Activated CD4-positive, CD25-positive, alpha-beta regulatory T cell treated with anti-CD3 and anti-CD28 coated beads, Interleukin-2, amount 50 U/mL, for 72 hours (primary cell): ENCODE data around the gene CROCC2.

Experiments
- DNase-seq: peaks from one replicate; pipeline ENCODE4 v3.0.0; 2021

Gene CROCC2

DNA sequence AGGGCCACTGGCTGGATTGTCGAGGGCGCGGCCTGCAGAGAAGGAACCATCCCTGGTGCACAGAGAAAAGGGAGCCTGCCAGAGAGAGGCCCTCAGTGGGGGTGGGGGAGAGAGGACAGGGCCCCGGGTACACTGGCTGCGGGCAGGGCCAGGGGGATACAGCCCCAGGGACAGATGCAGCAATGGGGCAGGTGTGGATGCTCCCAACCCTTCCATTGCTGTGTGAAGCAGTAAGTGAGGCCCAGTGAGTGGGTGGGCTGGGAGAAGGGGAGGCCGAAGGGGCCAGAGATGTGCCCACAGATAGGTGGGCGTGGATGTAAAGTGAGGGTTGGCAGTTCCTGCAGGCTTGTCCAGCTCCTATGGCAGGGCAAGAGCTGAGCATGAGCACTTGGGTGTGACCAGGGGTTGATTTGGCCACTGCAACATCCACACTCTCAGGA lies 30.1 kb upstream of the CROCC2 start:
- no peak for DNase-seq

DNA sequence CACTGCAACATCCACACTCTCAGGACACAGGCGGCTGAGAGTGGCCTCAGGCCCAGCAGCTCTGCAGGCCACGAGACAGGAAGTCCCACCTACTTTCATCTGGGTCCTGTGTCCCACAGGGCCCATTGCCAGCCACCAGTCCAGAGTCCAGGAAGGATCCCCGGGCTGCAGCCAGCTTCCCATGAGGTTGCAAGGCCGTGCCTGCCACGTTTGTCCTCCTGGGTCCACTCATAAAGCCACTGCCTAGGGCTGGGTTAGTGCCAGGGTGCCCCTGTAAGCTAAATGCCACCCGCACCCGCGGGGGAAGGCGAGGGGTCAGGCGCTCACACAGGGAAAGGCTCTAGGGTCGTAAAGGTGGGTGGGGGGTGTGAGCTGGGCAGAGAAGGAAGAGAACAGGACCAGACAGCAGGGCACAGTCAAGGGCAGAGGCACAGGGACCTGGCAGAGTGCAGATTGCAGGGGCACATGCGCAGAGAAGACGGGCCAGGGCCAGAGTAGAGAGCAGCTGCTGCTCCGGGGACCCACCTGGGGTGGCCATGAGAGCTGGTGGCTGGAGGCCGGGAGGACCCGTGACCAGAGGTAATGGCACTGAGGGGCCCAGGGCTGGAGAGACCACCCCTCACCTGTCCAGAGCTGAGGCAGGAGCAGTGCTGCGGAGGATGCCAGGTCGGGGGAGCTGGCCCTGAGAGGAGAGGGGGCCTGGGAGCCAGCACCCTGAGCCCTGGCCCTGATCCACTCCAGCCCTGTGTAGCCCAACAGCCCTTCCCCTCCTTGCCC lies 29.5 kb upstream of the CROCC2 start:
- no peak for DNase-seq

DNA sequence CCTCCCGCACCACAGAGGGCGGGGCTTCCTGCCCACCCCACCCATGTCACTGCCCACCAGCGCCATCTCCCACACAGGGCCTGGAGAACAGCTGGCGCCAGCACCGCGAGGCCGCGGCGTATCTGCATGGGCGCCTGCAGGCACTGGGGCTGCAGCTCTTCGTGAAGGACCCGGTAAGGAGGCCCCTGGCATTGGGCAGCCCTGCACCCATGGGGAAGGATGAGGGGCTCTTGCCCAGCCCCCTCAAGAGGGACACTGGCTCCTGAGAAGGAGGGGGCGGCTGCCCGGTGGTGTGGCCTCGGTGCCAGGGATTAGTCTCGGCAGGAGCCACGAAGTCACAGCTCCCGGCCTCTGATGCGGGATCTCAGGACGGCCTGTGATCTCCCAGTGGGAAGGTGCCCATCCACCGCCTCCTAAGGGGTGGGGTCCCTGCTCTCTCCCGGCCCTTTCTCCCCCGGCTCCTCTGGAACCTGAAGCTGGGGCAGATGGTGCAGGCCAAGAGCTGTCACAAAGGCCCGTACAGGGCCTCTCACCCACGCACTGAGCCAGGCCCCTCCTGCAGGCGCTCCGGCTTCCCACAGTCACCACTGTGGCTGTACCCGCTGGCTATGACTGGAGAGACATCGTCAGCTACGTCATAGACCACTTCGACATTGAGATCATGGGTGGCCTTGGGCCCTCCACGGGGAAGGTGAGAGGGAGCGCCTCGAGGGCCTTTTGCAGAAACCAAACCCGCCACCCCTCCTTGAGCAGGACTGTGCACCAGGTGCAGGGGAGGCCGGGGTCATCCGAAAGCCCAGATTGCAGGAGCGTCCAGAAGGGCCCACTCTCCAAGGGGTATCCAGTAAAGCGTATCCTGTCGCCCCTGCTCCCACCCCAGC lies 28.4 kb upstream of the CROCC2 start:
- DNase-seq, result no peak

DNA sequence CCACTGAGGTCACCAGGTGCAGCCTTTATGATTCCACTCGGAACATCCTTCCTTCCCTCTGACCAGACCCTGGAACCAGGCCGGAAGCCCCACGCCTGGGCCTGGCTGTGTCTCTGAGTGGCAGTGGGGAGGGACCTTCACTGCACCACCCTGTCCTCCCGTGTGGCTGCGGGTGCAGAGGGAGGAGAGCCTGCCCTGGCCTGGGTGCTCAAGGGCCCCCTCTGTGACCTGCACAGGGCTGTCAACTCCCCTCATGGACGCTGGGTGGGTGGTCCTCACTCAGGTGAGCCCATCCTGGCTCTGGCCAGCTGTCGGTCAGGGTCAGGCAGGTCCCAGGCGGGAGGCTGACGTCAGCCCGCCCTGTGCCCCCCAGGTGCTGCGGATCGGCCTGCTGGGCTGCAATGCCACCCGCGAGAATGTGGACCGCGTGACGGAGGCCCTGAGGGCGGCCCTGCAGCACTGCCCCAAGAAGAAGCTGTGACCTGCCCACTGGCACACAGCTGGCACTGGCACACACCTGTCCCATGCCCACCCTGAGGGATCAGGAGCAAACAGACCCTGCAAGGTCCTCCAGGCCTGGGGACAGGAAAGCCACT lies 27.7 kb upstream of the CROCC2 start:
- no peak for DNase-seq

DNA sequence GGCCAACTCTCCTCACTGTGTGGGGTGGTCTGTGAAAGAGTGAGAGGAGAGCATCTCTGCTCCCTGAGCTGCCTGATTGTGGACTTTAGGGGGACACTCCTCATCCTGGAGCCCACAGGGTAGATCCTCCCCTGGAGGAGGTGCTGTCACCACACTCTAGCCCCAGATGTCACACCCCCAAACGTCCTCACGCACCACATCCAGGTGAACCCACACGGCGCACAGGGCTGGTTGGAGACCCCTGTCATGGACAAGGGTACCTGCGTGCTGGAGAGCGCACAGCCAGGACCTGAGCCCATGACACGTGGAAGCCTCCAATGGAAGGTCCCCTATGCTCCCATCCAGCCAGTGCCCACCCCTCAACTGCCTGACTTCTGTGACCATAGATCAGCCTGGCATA lies 27.0 kb upstream of the CROCC2 start:
- no peak for DNase-seq

DNA sequence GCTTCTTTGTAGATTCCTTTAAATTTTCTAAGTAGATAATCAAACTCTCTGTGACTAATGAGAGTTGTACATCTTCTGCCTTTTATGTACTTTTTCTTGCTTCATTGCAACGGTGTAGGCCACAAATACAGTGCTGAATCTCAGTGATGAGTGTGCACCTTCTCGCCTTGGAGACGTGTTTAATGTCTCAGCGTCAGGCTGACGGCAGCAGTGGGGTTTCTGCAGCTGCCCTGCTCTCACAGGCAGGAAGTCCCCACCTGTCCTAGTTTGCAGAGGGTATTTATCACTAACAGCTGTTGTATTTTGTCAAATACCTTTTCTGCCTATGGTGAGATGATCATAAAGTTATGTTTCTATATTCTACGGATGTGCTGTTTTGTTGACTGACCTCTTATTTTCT lies 24.2 kb upstream of the CROCC2 start:
- no peak for DNase-seq

DNA sequence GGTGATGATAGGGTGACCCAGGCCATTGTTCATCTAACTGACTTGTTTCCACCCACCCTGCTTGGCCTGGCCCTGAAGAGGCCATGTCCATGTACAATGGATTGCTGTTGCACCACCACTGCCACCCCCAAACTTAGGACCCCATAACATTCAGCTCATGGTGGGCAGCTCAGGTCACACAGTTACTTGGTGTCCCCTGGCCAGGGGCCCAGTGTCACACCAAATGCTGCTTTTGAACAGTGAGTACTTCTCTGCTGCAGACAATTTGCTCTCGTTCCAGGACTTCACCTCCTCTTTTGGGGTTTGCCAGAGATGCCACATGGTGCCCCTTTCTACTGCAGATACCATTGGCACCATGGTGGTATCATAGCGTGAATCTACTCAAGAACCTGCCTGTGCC lies 21.9 kb upstream of the CROCC2 start:
- DNase-seq, result no peak

DNA sequence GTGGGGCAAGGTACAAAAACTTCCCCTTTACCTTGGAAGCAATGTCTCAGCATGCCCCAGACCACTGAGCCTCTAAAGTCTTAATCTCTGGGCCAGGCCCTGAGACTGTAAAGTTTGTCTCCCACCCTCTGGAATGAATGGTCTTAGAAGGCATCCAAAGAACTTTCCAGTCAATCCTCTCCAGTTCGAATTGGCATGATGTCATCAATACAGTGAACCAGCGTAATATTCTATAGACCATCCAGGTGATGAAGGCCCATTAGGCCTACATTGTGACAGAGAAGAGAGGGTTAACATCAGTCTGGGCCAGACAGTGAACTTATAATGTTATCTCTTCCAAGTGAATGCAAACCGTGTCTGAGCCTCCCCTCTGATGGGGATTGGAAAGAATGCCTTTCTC lies 21.4 kb upstream of the CROCC2 start:
- no peak for DNase-seq

DNA sequence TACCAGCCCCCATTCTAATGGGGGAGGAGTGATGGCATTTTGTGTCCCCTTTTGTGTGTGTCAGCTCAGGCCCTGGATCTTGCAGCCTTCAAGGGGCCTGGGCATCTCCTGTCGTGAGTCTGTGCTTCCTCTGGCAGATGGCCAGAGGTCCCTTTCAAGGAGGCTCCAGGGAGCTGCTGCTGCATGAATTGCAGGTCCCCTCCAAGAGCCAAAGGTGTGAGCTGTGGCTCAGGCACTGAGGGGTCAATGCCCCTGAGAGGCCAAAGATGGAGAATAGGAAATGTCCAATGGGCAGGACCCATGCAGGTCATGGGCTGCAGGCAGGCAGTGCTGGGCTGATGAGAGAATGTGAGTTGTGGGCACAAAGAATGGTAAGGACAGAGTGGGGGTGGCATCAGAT lies 20.6 kb upstream of the CROCC2 start:
- no peak for DNase-seq

DNA sequence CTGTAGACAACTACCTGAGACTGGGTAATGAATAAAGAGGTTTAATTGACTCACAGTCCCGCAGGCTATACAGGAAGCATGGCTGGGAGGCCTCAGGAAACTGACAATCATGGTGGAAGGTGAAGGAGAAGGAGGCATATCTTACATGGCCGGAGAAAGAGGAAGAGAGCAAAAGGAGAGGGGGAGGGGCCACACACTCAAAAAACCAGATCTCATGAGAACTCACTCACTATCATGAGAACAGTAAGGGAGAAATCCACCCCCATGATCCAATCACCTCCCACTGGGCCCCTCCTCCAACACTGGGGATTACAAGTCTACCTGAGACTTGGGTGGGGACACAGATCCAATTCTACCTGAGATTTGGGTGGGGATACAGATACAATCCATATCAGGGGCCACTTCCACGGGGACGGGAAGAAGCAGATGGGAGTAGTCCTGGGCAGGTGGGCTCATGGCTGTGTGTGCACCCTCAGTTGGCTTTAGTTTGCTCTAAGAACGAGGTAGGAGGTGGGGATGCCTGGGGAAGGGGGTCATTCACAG lies 20.0 kb upstream of the CROCC2 start:
- DNase-seq, result no peak

DNA sequence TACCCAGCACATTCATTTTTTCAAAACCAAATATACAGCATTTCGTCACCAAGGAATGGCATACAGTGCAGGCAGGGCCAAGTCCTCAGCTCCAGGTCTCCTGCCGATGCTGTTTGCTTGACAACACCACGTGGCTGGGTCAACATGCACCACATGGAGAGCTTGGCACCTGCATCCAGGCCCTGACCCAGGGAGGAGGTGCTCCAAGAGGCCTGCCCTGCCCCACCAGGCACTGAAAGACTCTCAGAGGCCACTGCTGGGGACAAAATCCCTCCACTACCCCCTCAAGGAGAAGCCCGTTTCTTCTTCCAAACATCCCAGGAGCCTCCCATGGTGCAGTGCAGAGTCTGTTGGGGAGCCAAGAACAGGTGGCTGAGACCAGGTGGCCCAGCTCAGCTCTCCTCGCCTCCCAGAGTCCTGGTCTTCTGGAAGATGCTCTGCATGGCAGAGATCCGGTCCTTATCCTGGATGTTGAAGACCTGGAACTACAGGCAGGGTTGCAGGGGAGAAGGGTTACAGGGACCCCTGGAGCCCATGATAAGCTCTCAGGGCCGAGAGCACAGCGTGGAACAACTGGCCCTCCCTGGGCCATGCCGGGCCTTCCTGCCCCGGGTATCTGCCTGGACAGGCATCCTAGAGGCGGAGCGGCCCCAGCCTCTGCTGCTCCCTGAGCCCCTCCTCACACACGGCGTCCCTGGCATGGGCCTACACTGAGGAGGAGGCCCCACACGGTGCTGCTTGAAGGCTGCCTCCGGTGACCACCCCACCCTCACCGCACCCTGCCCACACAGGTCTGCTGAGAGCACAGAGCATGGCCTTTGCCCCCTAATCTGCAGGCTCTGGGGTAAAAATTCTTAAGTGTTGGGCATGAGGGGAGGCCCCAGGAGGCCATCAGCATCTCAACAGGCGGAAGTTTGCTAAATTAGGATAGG lies 19.2 kb upstream of the CROCC2 start:
- DNase-seq, result no peak

DNA sequence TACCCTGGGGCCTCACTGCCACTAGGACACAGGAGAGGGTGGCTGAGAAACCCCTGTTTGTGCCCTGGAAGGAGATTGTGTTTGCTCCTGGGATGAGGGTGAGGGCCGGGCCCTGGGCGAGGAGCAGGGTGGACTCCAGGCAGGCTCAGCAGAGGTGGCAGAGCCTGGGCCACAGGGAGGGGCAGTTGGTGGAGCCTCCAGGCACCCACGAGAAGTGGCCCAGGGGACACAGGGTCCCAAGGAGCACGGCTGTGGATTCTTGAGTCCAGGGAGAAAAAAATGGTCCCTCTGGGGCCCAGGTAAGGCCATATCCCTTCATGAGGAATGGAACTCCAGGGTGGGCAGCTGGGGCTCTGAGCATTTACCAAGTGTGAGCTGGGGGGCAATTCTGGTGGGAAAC lies 18.5 kb upstream of the CROCC2 start:
- no peak for DNase-seq

DNA sequence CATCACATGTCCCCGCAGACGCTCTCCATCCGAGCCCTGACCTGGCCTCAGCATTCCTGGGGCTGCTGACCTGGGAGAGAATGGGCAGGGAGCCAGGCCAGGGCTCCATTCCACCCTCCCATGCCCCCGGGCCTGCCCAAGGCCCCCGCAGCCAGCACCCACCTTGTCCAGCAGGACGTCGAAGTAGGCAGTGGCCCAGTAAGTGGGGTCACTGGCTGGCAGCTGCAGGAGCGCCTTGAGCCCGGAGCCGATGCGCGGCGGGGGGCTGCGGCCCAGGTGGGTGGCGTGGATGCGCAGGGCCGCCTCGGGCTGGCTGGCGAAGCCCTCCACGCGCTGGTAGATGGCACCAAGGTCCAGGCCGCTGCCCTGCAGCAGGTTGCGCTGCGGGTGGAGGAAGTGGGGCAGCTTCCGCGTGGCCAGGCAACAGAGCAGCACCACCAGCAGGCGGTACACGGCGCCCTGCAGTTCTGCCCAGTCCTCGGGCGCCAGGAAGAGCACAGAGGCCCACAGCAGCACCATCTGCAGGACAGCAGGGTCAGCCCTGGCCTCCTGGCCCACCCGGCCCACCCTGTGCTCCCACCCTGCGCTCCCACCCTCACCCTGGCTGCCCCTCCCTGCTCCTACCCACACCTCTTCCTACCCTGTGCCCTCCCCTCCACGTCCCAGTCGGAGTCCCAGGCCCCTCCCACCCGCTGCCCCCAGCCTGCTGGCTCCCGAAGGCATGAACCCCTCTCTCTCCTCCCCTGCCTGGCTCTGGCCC lies 17.8 kb upstream of the CROCC2 start:
- no peak for DNase-seq

DNA sequence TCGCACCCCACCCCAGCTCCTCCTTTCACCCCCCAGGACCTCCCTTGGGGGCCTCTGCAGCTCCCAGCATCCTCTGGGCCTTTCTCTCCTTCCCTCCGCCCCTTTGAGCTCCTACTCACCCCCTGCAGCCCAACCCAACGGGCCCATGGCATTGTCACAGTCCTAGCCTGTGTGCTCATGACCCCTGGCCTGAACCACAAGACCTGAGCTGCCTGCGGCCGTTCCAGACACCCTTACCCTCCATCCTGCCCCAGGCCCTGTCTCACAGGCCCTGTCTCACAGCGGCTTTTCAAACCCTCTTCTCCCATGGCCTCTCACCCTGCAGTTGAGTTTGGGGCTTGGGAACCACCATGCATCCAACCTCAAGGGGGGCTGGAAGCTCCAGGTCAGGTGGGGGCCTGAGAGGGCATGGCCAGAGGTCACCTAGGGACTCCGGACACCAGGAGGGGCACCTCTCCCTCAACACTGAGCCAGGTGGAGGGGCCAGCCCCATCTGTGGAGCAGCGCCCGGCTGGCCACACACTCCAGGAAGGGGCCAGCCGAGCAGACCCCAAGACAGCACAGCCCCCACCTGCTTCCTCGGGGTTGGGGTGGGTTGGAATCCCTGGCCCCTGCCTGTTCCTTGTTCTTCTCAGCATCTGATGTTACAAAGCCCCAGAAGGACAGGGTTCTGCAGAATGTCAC lies 17.1 kb upstream of the CROCC2 start:
- no peak for DNase-seq

DNA sequence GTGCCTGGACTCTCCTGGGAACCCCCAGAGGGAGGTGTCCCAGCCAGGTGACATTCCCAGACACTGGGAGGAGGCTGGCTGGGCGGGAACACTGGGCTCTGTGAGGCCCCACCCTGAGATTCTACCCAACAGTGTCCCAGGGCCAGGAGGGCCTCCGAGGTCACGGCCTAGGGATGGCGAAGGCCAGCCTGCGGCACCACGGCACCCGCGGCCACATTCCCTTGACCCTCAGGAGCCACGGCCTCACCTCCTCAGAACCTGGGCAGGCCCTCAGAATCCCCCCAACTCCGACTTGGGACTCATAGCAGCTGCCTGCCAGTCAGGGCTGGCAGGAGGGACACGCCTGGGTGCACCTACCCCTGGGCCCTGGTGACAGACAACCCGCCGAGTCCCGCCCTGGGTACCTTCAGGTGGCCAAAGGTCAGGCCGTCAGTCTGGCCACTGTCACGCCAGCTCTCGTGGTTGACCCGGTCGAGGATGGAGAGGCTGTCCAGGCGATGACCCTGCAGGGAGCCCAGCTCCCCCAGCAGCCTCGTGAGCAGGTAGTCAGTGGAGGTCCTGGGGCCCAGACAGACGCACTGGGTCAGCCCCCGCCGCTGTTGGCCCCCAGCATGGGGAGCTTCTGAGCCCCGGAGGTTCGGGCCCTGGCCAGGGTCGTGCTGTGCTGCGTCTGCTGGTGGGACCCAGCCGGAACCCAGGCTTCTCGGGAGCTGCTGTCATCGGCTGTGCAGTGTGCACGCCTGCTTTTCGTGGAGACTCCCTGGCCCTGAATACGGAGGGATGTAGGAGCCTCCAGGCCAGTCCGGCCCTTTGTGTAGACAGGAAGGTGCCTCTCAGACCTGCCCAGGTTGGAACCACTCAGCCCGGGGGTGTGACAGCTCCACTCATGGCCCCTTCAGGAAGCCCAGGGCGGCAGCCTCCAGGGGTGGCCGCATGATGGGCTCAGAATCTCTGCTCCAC lies 16.3 kb upstream of the CROCC2 start:
- no peak for DNase-seq

DNA sequence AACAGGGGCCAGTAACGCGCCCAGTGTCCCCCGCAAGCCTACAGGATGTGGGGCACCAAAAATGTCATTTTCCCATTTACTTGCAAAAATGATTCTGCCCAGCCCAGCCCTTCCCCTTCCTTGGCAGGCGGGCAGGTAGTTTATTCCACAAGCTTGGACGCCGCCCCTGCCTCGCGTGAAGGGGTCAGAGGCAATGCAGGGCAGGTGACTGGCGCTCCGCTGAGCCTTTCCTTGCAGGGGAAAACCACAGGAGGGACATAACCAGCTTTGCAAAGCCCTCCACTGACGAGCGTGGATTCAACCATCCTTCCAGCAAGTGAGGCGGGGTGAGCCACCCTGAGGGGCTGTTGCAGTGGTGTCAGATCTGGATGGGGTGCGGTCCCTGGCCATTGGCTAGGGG lies 15.4 kb upstream of the CROCC2 start:
- no peak for DNase-seq

DNA sequence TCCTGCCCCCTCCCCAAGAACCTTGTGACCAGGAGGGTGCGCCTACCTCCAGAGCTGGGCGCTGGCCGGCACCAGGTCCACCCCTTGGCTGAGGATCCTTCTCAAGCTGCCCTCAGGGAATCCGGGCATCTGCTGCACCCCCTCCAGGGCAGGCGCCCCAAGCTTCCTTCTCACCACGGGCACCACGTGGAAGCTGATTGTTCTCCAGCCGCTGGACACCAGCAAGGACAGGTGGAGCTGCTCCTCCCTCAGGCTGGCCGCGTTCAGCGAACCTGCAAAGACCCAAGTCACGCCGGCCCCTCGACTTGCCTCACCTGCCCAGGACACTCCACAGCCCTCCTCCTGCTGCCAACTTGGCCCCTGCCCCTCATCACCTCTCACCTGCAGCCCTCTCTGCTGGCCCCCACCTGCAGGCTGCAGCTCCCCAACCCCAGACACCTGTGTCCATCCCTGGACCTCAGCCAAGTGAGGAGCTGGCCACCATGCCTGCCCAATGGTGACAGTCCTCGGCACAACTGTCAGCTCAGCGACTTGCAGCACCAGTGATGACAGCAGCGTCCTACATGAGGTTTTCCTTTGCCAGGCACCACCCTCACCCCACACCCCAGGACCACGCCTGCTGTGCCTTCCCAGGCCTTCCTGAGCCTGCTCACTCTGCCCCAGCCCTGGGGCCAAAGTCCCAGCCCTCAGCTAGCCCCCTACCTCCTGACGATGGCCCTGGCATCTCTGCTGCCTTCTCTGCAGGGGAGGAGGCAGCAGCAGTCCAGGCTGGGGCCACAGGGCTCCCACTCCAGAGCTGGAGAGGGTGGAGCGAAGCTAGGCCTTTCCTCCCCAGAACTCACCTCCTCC lies 14.4 kb upstream of the CROCC2 start:
- no peak for DNase-seq

DNA sequence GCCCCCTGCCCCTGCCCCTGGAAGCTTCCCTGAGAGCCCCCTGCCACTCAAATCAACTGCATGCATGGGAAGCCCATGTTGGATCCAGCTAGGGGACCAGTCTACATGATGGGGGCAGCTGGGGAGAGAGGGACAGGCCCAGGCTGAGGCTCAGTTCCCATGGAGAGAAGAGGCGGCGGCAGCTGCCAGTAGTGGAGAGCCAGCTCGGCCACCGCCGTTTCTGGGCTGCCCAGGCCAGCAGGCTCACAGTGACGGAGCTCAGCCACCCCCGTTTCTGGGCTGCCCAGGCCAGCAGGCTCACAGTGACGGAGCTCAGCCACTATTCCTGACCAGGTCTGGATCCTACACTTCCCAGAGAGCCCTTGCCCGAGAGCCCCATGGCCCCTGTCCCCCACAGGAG lies 13.8 kb upstream of the CROCC2 start:
- DNase-seq, result no peak

DNA sequence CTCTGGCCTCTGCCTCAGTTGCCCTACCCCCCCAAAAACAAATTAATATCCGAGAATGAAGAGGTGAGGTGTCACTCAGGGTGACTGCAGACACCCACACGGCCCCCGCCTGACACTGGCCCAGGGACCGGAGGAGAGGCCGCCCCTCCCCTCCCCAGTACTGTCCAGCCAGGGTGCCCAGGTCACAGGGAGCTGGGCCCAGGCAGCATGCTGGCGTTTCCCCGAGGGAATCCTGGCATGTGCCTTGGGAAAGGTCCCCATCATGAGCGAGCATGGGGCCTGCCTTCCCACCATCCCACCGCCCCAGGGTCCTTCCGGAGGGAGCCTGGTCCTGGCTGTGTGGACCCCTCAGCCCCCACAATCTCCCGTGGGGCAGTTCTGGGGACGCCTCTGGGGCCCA lies 13.2 kb upstream of the CROCC2 start:
- no peak for DNase-seq
